Endothelial cell of umbilical vein (primary cell): Measurements from ENCODE around the gene NPNT. TPM values are rescaled to one million over a fixed set of nuclear protein-coding genes. Genes with fewer than 3 reads are reported as not detected.

Source experiments
- BruUV-seq: library from RNA; stranded (reverse); fragments of 400-500 nt; replicated peaks from 2 replicates; lab custom pipeline; 2021; lab: Mats Ljungman, UMichigan
- CTCF ChIA-PET: fragments of 300-600, 350-600 bp; sonication (Branson Sonifier 250); formaldehyde crosslinking; loops from one replicate; lab custom pipeline; 2021; ENCODE audit warnings: antibody characterized with exemption, inconsistent platforms; lab: Charles Lee
- POLR2A ChIA-PET: fragments of 300-600, 350-600 bp; sonication (Branson Sonifier 250); formaldehyde crosslinking; loops from one replicate; lab custom pipeline; 2021; ENCODE audit warnings: antibody characterized with exemption, inconsistent platforms; lab: Charles Lee
- DNase-seq: peaks from one replicate; pipeline ENCODE4 v3.0.0-alpha.2; 2011; ENCODE audit warnings: low read depth, low spot score
- FAIRE-seq: peaks from 2 replicates; lab custom pipeline; 2011; peaks lifted over from hg19 to GRCh38; lab: Jason Lieb, UNC
- H2AFZ ChIP-seq: 2 replicates; pipeline ENCODE4 v1.6.0; 2012; ENCODE audit warnings: low read depth, low read length, control low read depth, inconsistent platforms
- H3K27ac ChIP-seq: 2 replicates; pipeline ENCODE4 v1.5.1; 2011; ENCODE audit warnings: low read depth, mild to moderate bottlenecking, control low read depth, low read length, moderate library complexity; ENCODE audit not compliant: insufficient read depth
- H3K27me3 ChIP-seq, 2 experiments: 2 replicates each; pipeline versions ENCODE4 v1.6.0 to v1.6.1; 2011; ENCODE audit warnings: low read length in 2 of 2, mixed read lengths in 1 of 2; ENCODE audit not compliant: control insufficient read depth in 2 of 2, insufficient read depth in 2 of 2
- H3K36me3 ChIP-seq, 2 experiments: 2 replicates in 1 of 2; 3 replicates in 1 of 2; pipeline ENCODE4 v1.5.1; 2011; ENCODE audit warnings: low read length in 2 of 2, mild to moderate bottlenecking in 1 of 2, moderate library complexity in 1 of 2; ENCODE audit not compliant: control insufficient read depth in 2 of 2, insufficient read depth in 2 of 2; ENCODE audit errors: extremely low read depth in 1 of 2
- H3K4me1 ChIP-seq: 3 replicates; pipeline ENCODE4 v1.5.1; 2011; ENCODE audit warnings: mild to moderate bottlenecking, low read length; ENCODE audit not compliant: control insufficient read depth, insufficient read depth; ENCODE audit errors: extremely low read depth
- H3K4me2 ChIP-seq: 2 replicates; pipeline ENCODE4 v1.6.1; 2011; ENCODE audit warnings: low read length, control low read depth, mixed read lengths; ENCODE audit not compliant: insufficient read depth
- H3K4me3 ChIP-seq, 3 experiments: fragments of 200-600 bp in 1 of 3; sonication (generic), shearing (Covaris generic) in 1 of 3; replicated peaks in 1 of 3; 2 replicates each; pipeline ENCODE4 v1.5.1; 2011 to 2016; ENCODE audit warnings: control low read depth in 3 of 3, low read length in 3 of 3, mild to moderate bottlenecking in 2 of 3, inconsistent platforms in 1 of 3, low read depth in 1 of 3, moderate library complexity in 1 of 3; ENCODE audit not compliant: insufficient read depth in 1 of 3
- H3K79me2 ChIP-seq: 2 replicates; pipeline ENCODE4 v1.6.0; 2012; ENCODE audit warnings: low read length, inconsistent platforms; ENCODE audit not compliant: control insufficient read depth, insufficient read depth
- H3K9ac ChIP-seq: replicated peaks from 2 replicates; pipeline ENCODE3; 2011; ENCODE audit warnings: low read length, control low read depth; ENCODE audit not compliant: insufficient read depth; ENCODE audit errors: extremely low read depth
- H3K9me1 ChIP-seq: replicated peaks from 3 replicates; pipeline ENCODE4 v1.6.0; 2011; ENCODE audit warnings: mild to moderate bottlenecking, low read length; ENCODE audit not compliant: control insufficient read depth, insufficient read depth; ENCODE audit errors: extremely low read depth
- H3K9me3 ChIP-seq: replicated peaks from 2 replicates; pipeline ENCODE4 v1.5.1; 2012; ENCODE audit warnings: low read length, inconsistent platforms; ENCODE audit not compliant: control insufficient read depth, insufficient read depth
- H4K20me1 ChIP-seq: replicated peaks from 2 replicates; pipeline ENCODE3; 2011; ENCODE audit warnings: mild to moderate bottlenecking, low read length; ENCODE audit not compliant: control insufficient read depth, insufficient read depth; ENCODE audit errors: extremely low read depth
- EZH2 ChIP-seq: IDR thresholded peaks from 2 replicates; pipeline ENCODE4 v1.6.1; 2012; ENCODE audit warnings: borderline replicate concordance, low read depth, mild to moderate bottlenecking, moderate library complexity, low read length, inconsistent platforms; ENCODE audit not compliant: severe bottlenecking
- FOS ChIP-seq: IDR thresholded peaks from 2 replicates; pipeline ENCODE4 v1.6.1; 2011; ENCODE audit warnings: mild to moderate bottlenecking, low read length, moderate library complexity, borderline replicate concordance; ENCODE audit not compliant: insufficient read depth
- GATA2 ChIP-seq: IDR thresholded peaks from 2 replicates; pipeline ENCODE4 v1.7.0; 2011; ENCODE audit warnings: low read depth, mild to moderate bottlenecking, moderate library complexity, mixed read lengths, low read length; ENCODE audit not compliant: insufficient read length, insufficient read depth
- JUN ChIP-seq: IDR thresholded peaks from 2 replicates; pipeline ENCODE4 v1.6.1; 2011; ENCODE audit warnings: borderline replicate concordance, low read depth; ENCODE audit not compliant: insufficient read length, insufficient read depth
- MAX ChIP-seq: IDR thresholded peaks from 2 replicates; pipeline ENCODE4 v1.6.1; 2011; ENCODE audit not compliant: insufficient read depth, insufficient read length
- MYC ChIP-seq: IDR thresholded peaks from one replicate; pipeline ENCODE4 v1.6.1; 2011; ENCODE audit warnings: mild to moderate bottlenecking, low read depth, low read length
- POLR2A ChIP-seq: IDR thresholded peaks from 2 replicates; pipeline ENCODE4 v1.6.1; 2012; ENCODE audit warnings: low read depth, mild to moderate bottlenecking, control low read depth, low read length
- POLR2AphosphoS5 ChIP-seq: IDR thresholded peaks from 2 replicates; pipeline ENCODE4 v1.6.1; 2012; ENCODE audit warnings: low read depth, mild to moderate bottlenecking, control low read depth, low read length, moderate library complexity; ENCODE audit not compliant: insufficient read depth
- dilution Hi-C: fragments of 300-500 bp; cut with MboI; formaldehyde crosslinking; loops from one replicate; pipeline ENCODE4 v1.15.0; 2019; ENCODE audit warnings: low sequenced_read_pairs; ENCODE audit not compliant: extremely low pct_ligation_motif_present
- intact Hi-C: fragments of 100-400 bp; cut with micrococcal nuclease; formaldehyde crosslinking; loops from one replicate; pipeline ENCODE4 v1.10.0; 2022
- polyA plus RNA-seq, 4 experiments: library from polyadenylated mRNA; depleted of rRNA in 3 of 4; stranded (reverse) in 3 of 4; unstranded in 1 of 4; fragments of >200 nt; gene quantifications; 2 replicates each; pipeline versions ENCODE4 v1.2.1 to v1.2.3, GENCODE V29; 2011 to 2012; ENCODE audit warnings: missing spikeins in 1 of 4
- total RNA-seq: library from RNA; stranded (reverse); gene quantifications from 2 replicates; pipeline ENCODE4 v1.2.3, GENCODE V29; 2021
- TF ChIP-seq, protein P1 (sequence below), 2 donors: IDR thresholded peaks; 1 replicate in 1 of 2; 2 replicates in 1 of 2; pipeline ENCODE4 v1.5.1; 2011; ENCODE audit warnings: low read length in 2 of 2, mild to moderate bottlenecking in 2 of 2, moderate library complexity in 2 of 2, control low read depth in 1 of 2, inconsistent platforms in 1 of 2, low read depth in 1 of 2; ENCODE audit not compliant: insufficient read depth in 1 of 2; ENCODE audit errors: extremely low read depth in 1 of 2

The NPNT gene
- total and polyA plus RNA-seq, 2 donors (not counting 3 experiments of a cell fraction or from before 2014, with no cell fraction given), result not detected

- Histone ChIP-seq H2AFZ (peak overlapping the region; percentile 71), H3K9me3 (no peaks in the 10 kb centered on the region), H3K27ac (peak overlapping the region; percentile 80), H3K4me1 (peaks cover 27% of the 10 kb centered on the region), H3K4me2 (peak overlapping the region; percentile 50), H3K27me3 (no peaks in the 10 kb centered on the region), H3K4me3 (no peak overlapping the region), H3K9me1 (no peaks in the 10 kb centered on the region), H3K79me2 (no peaks in the 10 kb centered on the region), H4K20me1 (no peaks in the 10 kb centered on the region), H3K36me3 (no peaks in the 10 kb centered on the region), H3K9ac (peak overlapping the region; percentile 35)
- CTCF ChIA-PET, result no interaction called here
- FAIRE-seq (no peak), DNase-seq (peak; percentile 75)
- TSS peak; percentile 47 for BruUV-seq
- dilution Hi-C loops, result no loop called here
- TF ChIP-seq GATA2 (no peak), JUN (peak; percentile 59), FOS (no peak), POLR2AphosphoS5 (no peak), MYC (no peak)
- intact Hi-C loops, result loop anchor here (1.0 to 10.0 kb wide), 3 partner anchors 10 to 285 kb away; partner anchors contain the start of genes GSTCD and INTS12
- POLR2A ChIA-PET, result no interaction called here
Measured at GRCh38 chr4:105989485-105990242, 94.4 kb downstream of the NPNT start.

GRCh38 chr4:105990933-105991332, 95.7 kb downstream of the NPNT start:
- H3K4me1 ChIP-seq, result peaks cover 27% of the 10 kb centered on the region
- dilution Hi-C loops, result no loop called here
- H3K9ac ChIP-seq, result peak overlapping the region; percentile 35
- peak; percentile 98 for FAIRE-seq
- H3K27ac ChIP-seq, result peak overlapping the region; percentile 80
- no peaks in the 10 kb centered on the region for H3K27me3 ChIP-seq
- H4K20me1 ChIP-seq, result no peaks in the 10 kb centered on the region
- TF ChIP-seq MAX (no peak), FOS (peak; percentile 80), MYC (no peak), GATA2 (peak; percentile 65), POLR2A (no peak), JUN (no peak), EZH2 (no peak), POLR2AphosphoS5 (peak; percentile 57)
- TF ChIP-seq, protein P1, sequence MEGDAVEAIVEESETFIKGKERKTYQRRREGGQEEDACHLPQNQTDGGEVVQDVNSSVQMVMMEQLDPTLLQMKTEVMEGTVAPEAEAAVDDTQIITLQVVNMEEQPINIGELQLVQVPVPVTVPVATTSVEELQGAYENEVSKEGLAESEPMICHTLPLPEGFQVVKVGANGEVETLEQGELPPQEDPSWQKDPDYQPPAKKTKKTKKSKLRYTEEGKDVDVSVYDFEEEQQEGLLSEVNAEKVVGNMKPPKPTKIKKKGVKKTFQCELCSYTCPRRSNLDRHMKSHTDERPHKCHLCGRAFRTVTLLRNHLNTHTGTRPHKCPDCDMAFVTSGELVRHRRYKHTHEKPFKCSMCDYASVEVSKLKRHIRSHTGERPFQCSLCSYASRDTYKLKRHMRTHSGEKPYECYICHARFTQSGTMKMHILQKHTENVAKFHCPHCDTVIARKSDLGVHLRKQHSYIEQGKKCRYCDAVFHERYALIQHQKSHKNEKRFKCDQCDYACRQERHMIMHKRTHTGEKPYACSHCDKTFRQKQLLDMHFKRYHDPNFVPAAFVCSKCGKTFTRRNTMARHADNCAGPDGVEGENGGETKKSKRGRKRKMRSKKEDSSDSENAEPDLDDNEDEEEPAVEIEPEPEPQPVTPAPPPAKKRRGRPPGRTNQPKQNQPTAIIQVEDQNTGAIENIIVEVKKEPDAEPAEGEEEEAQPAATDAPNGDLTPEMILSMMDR (IDR thresholded peaks at IDR 0.05; ENCODE audit: extremely low read depth in 1 of 2, insufficient read depth in 1 of 2, low read depth in 1 of 2, low read length in 2 of 2), result no peak
- BruUV-seq, result no TSS peak
- no peak overlapping the region for H3K4me3 ChIP-seq
- intact Hi-C loops, result loop anchor here (1.0 to 10.0 kb wide), 4 partner anchors 12 to 286 kb away; partner anchors contain the start of genes GSTCD and INTS12
- peak overlapping the region; percentile 50 for H3K4me2 ChIP-seq
- POLR2A ChIA-PET, result interaction anchor here (0.5 to 1.0 kb wide), 2 partner anchors 234 to 281 kb away, joined by 3 to 4 read pairs; no protein-coding TSS in a partner anchor
- H3K9me3 ChIP-seq, result no peaks in the 10 kb centered on the region
- no peaks in the 10 kb centered on the region for H3K79me2 ChIP-seq
- no peaks in the 10 kb centered on the region for H3K36me3 ChIP-seq
- DNase-seq, result peak; percentile 95
- CTCF ChIA-PET, result interaction anchor here (0.6 to 2.0 kb wide), 3 partner anchors 12 to 31 kb away, joined by 3 to 9 read pairs (median 3); no protein-coding TSS in a partner anchor
- peak overlapping the region; percentile 71 for H2AFZ ChIP-seq
- no peaks in the 10 kb centered on the region for H3K9me1 ChIP-seq
